GM04503 (cell line): Measurements from ENCODE around the gene KRTAP10-4.
"Not testable (repeated sequence)": the region's sequence is repeated elsewhere in the genome, so short reads cannot be mapped to it uniquely, and the experiment has no call there.

ENCODE experiments used
- DNase-seq: peaks from one replicate; pipeline ENCODE4 v3.0.0-alpha.2; 2012; ENCODE audit warnings: low read depth

Gene KRTAP10-4

GRCh38 chr21:44579056-44579832, 5.7 kb downstream of the KRTAP10-4 start:
- no peak for DNase-seq

GRCh38 chr21:44579833-44580144, 6.3 kb downstream of the KRTAP10-4 start:
- no peak for DNase-seq

GRCh38 chr21:44580231-44580821, 6.8 kb downstream of the KRTAP10-4 start, which contains the start of gene KRTAP10-5:
Gene KRTAP10-5 (minus strand): TSS chr21:44580604. CDS start chr21:44580578, 26 bp downstream.
- not testable (repeated sequence) for DNase-seq

- DNase-seq = no peak
Observed at GRCh38 chr21:44581158-44581557, 7.6 kb downstream of the KRTAP10-4 start.

GRCh38 chr21:44582055-44582454, 8.5 kb downstream of the KRTAP10-4 start:
- DNase-seq = no peak

GRCh38 chr21:44583089-44583799, 9.7 kb downstream of the KRTAP10-4 start:
- no peak for DNase-seq

- DNase-seq = no peak
Observed at GRCh38 chr21:44583800-44584147, 10.2 kb downstream of the KRTAP10-4 start.

- no peak for DNase-seq
Observed at GRCh38 chr21:44585892-44586291, 12.4 kb downstream of the KRTAP10-4 start.

- DNase-seq = no peak
Observed at GRCh38 chr21:44589094-44589493, 15.6 kb downstream of the KRTAP10-4 start.

GRCh38 chr21:44589586-44590305, 16.2 kb downstream of the KRTAP10-4 start:
- DNase-seq = no peak

GRCh38 chr21:44590311-44590721, 16.8 kb downstream of the KRTAP10-4 start:
- no peak for DNase-seq

GRCh38 chr21:44590897-44591800, 17.6 kb downstream of the KRTAP10-4 start:
- DNase-seq = not testable (repeated sequence)

GRCh38 chr21:44591801-44592130, 18.2 kb downstream of the KRTAP10-4 start:
- not testable (repeated sequence) for DNase-seq

GRCh38 chr21:44592446-44593311, 19.1 kb downstream of the KRTAP10-4 start, which contains the start of gene KRTAP10-6:
Gene KRTAP10-6 (minus strand): TSS chr21:44592505. CDS start chr21:44592484, 21 bp downstream.
- no peak for DNase-seq

- DNase-seq = no peak
Observed at GRCh38 chr21:44593598-44594405, 20.3 kb downstream of the KRTAP10-4 start.

- no peak for DNase-seq
Observed at GRCh38 chr21:44594406-44594916, 20.9 kb downstream of the KRTAP10-4 start.

- DNase-seq = no peak
Observed at GRCh38 chr21:44595524-44595923, 22.0 kb downstream of the KRTAP10-4 start.

- DNase-seq = no peak
Observed at GRCh38 chr21:44596068-44596725, 22.7 kb downstream of the KRTAP10-4 start.

GRCh38 chr21:44598061-44598460, 24.5 kb downstream of the KRTAP10-4 start:
- no peak for DNase-seq
